ENCODE data around the gene ADISSP. TPM values are rescaled to one million over a fixed set of nuclear protein-coding genes. Genes with fewer than 3 reads are reported as not detected.
A peak's percentile ranks its signal among the peaks of the same experiment; 100 is the strongest.

The ADISSP gene
- total RNA-seq, 2 experiments from 2014 or later = 37.4 to 38.5 TPM

DNA sequence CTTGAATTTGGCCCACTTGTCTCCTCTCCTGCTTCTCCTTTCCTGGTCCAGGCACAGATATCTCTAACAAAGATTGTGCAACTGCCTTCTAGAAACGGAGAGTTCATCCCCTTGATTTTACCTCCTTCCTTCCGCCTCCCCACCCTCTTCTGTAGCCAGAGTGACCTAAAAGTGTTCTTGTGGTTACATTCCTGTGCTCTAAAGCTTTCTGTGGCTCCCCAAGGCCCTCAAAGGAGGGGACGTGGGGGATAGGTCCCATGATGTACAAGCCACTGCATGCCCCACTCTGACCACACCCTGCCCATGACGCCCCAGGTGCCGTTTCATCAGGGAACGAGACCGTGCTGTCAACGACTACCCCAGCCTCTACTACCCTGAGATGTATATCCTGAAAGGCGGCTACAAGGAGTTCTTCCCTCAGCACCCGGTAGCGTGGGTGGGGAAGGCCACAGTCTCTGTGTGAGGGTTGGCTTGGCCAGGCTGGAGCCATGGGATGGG, 36.8 kb upstream of the ADISSP start:
- ChIA-PET POLR2A (interaction anchor here (0.9 to 2.0 kb wide), 2 partner anchors 10 to 16 kb away, joined by 3 to 4 read pairs; partner anchors contain the start of gene AP5S1), CTCF (no interaction called here)
- Mint-ChIP-seq H3K27ac (peak overlapping the region; percentile 75), H3K9me3 (ENCODE audit: insufficient read depth) (no peaks in the 10 kb centered on the region), H3K4me1 (ENCODE audit: low read depth) (peaks cover 73% of the 10 kb centered on the region), H3K27me3 (ENCODE audit: low read depth) (no peaks in the 10 kb centered on the region), H3K36me3 (ENCODE audit: low read depth) (peaks cover 78% of the 10 kb centered on the region), H3K4me3 (no peak overlapping the region)
- ATAC-seq = no peak
- no peak for DNase-seq

DNA sequence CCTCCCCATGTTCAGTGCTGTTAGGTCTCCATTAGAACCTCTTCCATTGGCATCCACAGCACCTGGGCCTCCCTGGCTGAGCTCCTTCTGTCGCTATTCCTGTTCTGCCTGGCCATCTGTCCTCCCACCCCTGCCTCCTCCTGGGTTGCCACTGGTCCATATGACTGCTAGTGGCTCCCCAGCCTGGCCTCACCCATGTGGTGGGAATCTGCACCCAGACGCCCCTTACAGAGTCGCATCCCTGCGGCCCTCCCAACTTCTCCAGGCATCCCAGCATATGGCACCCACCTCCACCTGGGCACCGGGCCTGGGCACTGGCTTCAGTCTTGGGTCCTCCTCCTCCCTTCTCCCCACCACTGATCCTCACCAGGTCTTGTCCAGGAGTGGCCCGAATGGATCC, 36.3 kb upstream of the ADISSP start:
- peaks cover 77% of the 10 kb centered on the region for H3K4me1 Mint-ChIP-seq (ENCODE audit: low read depth)

DNA sequence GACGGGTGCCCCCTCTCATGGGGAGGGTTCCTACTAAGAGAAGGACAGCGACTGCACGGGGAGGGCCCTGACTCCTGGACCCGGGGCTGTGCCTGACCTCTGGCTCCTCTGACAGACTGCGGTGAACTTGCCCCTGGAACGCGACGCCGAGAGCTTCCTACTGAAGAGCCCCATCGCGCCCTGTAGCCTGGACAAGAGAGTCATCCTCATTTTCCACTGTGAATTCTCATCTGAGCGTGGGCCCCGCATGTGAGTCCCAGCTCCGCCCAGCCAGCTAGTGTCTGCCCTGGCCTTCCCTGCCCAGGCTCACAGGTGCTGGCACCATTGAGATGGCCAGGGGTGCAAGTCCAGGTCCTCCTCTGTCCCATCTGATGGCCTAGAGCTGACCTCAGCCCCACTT, 35.7 kb upstream of the ADISSP start:
- ChIA-PET CTCF (no interaction called here), POLR2A (interaction anchor here (2.0 kb wide), 1 partner anchor 17 kb away, joined by 4 read pairs; the partner anchor contains the start of gene AP5S1)
- Mint-ChIP-seq H3K9me3 (ENCODE audit: insufficient read depth) (no peaks in the 10 kb centered on the region), H3K27ac (peak overlapping the region; percentile 75), H3K27me3 (ENCODE audit: low read depth) (no peaks in the 10 kb centered on the region), H3K4me3 (no peak overlapping the region), H3K36me3 (ENCODE audit: low read depth) (peaks cover 87% of the 10 kb centered on the region), H3K4me1 (ENCODE audit: low read depth) (peaks cover 80% of the 10 kb centered on the region)
- ATAC-seq = no peak
- DNase-seq = no peak

More for the DNA sequence above, 36.3 kb upstream of the ADISSP start:
- Mint-ChIP-seq H3K27me3 (ENCODE audit: low read depth) (no peaks in the 10 kb centered on the region), H3K36me3 (ENCODE audit: low read depth) (peaks cover 82% of the 10 kb centered on the region), H3K4me3 (no peak overlapping the region), H3K9me3 (ENCODE audit: insufficient read depth) (no peaks in the 10 kb centered on the region), H3K27ac (peak overlapping the region; percentile 75)
- no peak for ATAC-seq
- no peak for DNase-seq
- ChIA-PET POLR2A (interaction anchor here (2.0 kb wide), 1 partner anchor 17 kb away, joined by 4 read pairs; the partner anchor contains the start of gene AP5S1), CTCF (no interaction called here)

DNA sequence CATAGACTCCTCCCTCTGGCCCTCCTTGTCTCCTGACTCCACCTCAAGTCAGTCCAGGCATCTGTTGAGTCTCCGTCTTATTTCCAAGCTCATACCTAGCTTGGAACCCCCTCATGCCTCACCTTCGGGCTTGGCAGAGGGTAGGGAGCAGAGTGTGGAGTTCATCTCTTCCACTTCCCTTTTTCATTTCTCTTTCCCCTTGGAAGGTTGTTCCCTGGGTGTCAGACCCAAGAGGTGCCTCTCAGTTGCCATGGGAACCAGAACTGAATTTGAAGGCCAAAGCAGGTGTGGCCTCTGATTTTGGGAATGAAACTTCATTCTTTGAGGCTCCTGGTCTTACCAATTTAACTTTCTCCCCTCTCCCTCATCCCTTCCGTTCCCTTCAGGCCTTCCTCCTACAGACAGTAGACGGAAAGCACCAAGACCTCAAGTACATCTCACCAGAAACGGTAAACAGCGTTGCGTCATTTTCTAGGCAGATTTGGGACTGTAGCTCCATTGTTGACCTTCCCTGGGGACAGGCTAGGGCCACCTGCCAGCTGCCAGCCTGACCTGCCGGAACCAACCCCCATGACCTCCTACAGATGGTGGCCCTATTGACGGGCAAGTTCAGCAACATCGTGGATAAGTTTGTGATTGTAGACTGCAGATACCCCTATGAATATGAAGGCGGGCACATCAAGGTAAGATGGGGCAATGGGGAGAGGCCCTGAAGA, 35.1 kb upstream of the ADISSP start:
- peaks cover 78% of the 10 kb centered on the region for H3K4me1 Mint-ChIP-seq (ENCODE audit: low read depth)

DNA sequence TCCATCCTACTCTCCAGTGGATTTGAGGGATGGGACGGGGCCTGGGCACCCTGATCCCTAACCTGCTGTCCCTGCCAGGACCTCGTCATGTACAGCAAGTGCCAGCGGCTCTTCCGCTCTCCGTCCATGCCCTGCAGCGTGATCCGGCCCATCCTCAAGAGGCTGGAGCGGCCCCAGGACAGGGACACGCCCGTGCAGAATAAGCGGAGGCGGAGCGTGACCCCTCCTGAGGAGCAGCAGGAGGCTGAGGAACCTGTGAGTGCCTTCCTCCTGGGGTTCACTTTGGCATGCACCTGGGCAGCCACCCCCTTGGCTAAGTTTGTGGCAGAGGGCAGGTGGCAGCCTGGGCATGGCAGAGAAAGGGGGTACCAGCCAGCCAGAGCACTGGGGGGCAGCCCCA, 34.3 kb upstream of the ADISSP start:
- Mint-ChIP-seq H3K27ac (peak overlapping the region; percentile 34), H3K9me3 (ENCODE audit: insufficient read depth) (no peaks in the 10 kb centered on the region), H3K4me3 (no peak overlapping the region), H3K4me1 (ENCODE audit: low read depth) (peaks cover 72% of the 10 kb centered on the region), H3K27me3 (ENCODE audit: low read depth) (no peaks in the 10 kb centered on the region), H3K36me3 (ENCODE audit: low read depth) (peaks cover 96% of the 10 kb centered on the region)
- POLR2A ChIA-PET = interaction anchor here (1.3 kb wide), 1 partner anchor 14 kb away, joined by 5 read pairs; no protein-coding TSS in a partner anchor
- CTCF ChIA-PET = interaction anchor here (2.7 to 4.2 kb wide), 2 partner anchors 13 to 18 kb away, joined by 12 to 30 read pairs; partner anchors contain the start of gene AP5S1
- DNase-seq (no peak), ATAC-seq (no peak)

More for the DNA sequence above, 35.1 kb upstream of the ADISSP start:
- no peaks in the 10 kb centered on the region for H3K9me3 Mint-ChIP-seq (ENCODE audit: insufficient read depth)
- peaks cover 91% of the 10 kb centered on the region for H3K36me3 Mint-ChIP-seq (ENCODE audit: low read depth)
- ChIA-PET POLR2A (interaction anchor here (2.0 kb wide), 1 partner anchor 18 kb away, joined by 4 read pairs; the partner anchor contains the start of gene AP5S1), CTCF (no interaction called here)
- H3K27me3 Mint-ChIP-seq (ENCODE audit: low read depth) = no peaks in the 10 kb centered on the region
- H3K27ac Mint-ChIP-seq = peak overlapping the region; percentile 9
- DNase-seq (no peak), ATAC-seq (no peak)
- H3K4me3 Mint-ChIP-seq = no peak overlapping the region

DNA sequence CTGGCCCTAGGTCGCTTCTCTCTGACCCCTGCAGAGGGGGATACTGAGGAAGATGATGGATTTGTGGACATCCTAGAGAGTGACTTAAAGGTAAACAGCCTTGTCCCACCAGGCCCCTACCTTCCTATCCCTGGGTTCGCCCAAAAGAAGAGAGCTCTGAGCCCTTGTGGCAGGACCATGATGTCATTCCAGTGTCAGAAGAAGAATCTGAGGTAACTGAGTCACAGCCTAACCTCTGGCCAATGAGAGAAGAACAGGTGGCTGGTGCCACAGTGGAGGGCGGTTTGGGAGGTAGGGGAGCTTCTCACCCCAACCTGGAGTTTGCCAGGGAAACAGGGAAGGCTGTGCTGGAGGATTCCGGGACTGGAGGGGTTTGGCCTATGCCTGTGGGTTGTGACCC, 33.7 kb upstream of the ADISSP start:
- Mint-ChIP-seq H3K4me3 (no peak overlapping the region), H3K9me3 (ENCODE audit: insufficient read depth) (no peaks in the 10 kb centered on the region), H3K36me3 (ENCODE audit: low read depth) (peaks cover 95% of the 10 kb centered on the region), H3K27me3 (ENCODE audit: low read depth) (no peaks in the 10 kb centered on the region), H3K4me1 (ENCODE audit: low read depth) (peaks cover 68% of the 10 kb centered on the region), H3K27ac (peak overlapping the region; percentile 34)
- no peak for DNase-seq
- CTCF ChIA-PET = interaction anchor here (2.7 to 4.2 kb wide), 2 partner anchors 13 to 18 kb away, joined by 12 to 30 read pairs; partner anchors contain the start of gene AP5S1
- POLR2A ChIA-PET = interaction anchor here (1.3 kb wide), 1 partner anchor 15 kb away, joined by 5 read pairs; no protein-coding TSS in a partner anchor
- no peak for ATAC-seq

DNA sequence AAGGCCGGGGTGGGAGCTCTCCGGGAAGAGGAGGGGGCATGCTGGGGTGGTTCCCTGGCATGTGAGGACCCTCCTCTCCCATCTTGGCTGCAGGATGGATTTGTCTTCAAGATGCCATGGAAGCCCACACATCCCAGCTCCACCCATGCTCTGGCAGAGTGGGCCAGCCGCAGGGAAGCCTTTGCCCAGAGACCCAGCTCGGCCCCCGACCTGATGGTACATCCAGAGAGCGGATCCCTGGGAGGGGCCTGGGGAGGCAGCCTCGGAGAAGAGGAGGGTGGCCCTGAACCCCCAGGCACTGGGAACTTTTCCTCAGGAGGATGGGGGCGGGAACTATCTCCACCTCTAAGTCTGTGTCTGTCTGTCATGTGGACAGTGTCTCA, 33.3 kb upstream of the ADISSP start:
- Mint-ChIP-seq H3K4me3 (no peak overlapping the region), H3K36me3 (ENCODE audit: low read depth) (peaks cover 92% of the 10 kb centered on the region), H3K9me3 (ENCODE audit: insufficient read depth) (no peaks in the 10 kb centered on the region), H3K27ac (peak overlapping the region; percentile 5), H3K4me1 (ENCODE audit: low read depth) (peaks cover 65% of the 10 kb centered on the region), H3K27me3 (ENCODE audit: low read depth) (no peaks in the 10 kb centered on the region)
- ChIA-PET POLR2A (interaction anchor here (1.3 kb wide), 1 partner anchor 15 kb away, joined by 5 read pairs; no protein-coding TSS in a partner anchor), CTCF (interaction anchor here (2.7 to 4.2 kb wide), 2 partner anchors 14 to 19 kb away, joined by 12 to 30 read pairs; partner anchors contain the start of gene AP5S1)
- DNase-seq (no peak), ATAC-seq (no peak)

DNA sequence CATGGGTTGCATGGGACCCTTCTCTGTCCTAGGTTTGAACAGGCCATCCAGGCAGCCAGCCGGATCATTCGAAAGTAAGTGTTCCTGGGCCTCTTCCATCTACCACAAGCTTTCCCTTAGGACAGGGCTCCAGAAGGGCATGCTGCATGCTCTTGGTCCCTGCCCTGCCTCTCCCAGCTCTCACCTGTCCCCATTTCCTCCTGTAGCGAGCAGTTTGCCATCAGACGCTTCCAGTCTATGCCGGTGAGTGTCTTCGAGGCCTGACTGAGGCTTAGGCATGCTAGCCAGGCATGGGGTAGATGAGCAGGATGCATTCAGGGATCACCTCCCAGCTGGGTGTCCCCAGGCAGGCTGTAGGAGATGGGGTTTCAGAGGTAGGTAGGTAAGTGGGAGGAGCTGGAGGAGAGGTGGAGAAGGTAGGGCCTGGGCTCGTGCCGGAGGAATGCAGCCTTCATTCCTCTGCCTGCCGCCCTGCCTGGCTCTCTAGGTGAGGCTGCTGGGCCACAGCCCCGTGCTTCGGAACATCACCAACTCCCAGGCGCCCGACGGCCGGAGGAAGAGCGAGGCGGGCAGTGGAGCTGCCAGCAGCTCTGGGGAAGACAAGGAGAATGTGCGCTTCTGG, 32.8 kb upstream of the ADISSP start:
- ChIA-PET CTCF (interaction anchor here (2.7 to 4.2 kb wide), 2 partner anchors 14 to 19 kb away, joined by 12 to 30 read pairs; partner anchors contain the start of gene AP5S1), POLR2A (interaction anchor here (1.3 to 1.4 kb wide), 3 partner anchors 10 to 16 kb away, joined by 4 to 5 read pairs (median 5); no protein-coding TSS in a partner anchor)
- Mint-ChIP-seq H3K4me1 (ENCODE audit: low read depth) (peaks cover 63% of the 10 kb centered on the region), H3K9me3 (ENCODE audit: insufficient read depth) (no peaks in the 10 kb centered on the region), H3K27ac (peak overlapping the region; percentile 95), H3K4me3 (peak overlapping the region; percentile 92), H3K27me3 (ENCODE audit: low read depth) (no peaks in the 10 kb centered on the region), H3K36me3 (ENCODE audit: low read depth) (peaks cover 88% of the 10 kb centered on the region)
- ATAC-seq (no peak), DNase-seq (no peak)

DNA sequence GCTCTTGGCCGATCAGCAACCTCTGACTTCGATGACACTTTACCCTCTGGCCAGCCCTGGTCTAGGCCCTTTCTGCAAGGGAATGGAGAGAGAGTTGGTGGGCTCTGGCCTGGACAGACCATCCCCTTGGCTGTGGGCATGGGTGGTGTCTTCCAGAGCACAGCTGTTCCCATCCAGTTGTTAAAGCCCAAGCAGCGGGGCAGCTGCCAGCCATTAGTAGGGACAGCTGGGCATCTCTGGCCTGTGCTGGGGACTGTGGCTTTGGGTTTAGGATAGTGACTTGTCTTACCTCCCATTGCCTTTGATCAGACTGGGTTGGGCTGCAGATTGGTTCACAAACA, 31.3 kb upstream of the ADISSP start:
- Mint-ChIP-seq H3K4me3 (peak overlapping the region; percentile 92), H3K36me3 (ENCODE audit: low read depth) (peaks cover 77% of the 10 kb centered on the region), H3K4me1 (ENCODE audit: low read depth) (peaks cover 59% of the 10 kb centered on the region), H3K27me3 (ENCODE audit: low read depth) (no peaks in the 10 kb centered on the region), H3K9me3 (ENCODE audit: insufficient read depth) (no peaks in the 10 kb centered on the region), H3K27ac (peak overlapping the region; percentile 95)
- no peak for DNase-seq
- ChIA-PET POLR2A (interaction anchor here (1.0 to 1.5 kb wide), 4 partner anchors 12 to 22 kb away, joined by 3 to 5 read pairs (median 4); partner anchors contain the start of genes AP5S1 and CENPB), CTCF (interaction anchor here (1.0 to 4.2 kb wide), 3 partner anchors 12 to 56 kb away, joined by 3 to 30 read pairs (median 4); partner anchors contain the start of gene AP5S1)
- peak; percentile 8 for ATAC-seq

DNA sequence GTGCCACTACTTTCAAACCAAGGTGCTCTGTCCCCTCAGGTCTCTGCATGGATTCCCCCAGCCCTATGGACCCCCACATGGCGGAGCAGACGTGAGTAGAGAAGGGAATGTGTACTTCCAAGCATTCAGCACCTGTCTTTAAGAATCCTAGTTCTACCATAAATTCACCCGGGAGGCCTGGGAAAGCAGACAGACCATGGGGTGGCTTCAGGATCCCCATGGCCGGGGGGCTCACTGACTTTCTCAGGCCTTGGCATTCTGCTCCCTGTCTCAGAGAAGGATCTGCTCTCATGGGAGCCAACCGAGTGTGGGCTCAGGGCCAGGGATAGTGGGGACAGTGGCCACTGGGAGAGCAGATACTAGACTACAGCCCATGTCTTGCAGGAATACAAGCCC, 30.8 kb upstream of the ADISSP start:
- peaks cover 72% of the 10 kb centered on the region for H3K36me3 Mint-ChIP-seq (ENCODE audit: low read depth)
- ATAC-seq (no peak), DNase-seq (no peak)
- POLR2A ChIA-PET = interaction anchor here (0.9 to 1.5 kb wide), 3 partner anchors 12 to 17 kb away, joined by 3 to 4 read pairs (median 4); partner anchors contain the start of gene CENPB
- H3K4me3 Mint-ChIP-seq = peak overlapping the region; percentile 92
- H3K27me3 Mint-ChIP-seq (ENCODE audit: low read depth) = no peaks in the 10 kb centered on the region
- no peaks in the 10 kb centered on the region for H3K9me3 Mint-ChIP-seq (ENCODE audit: insufficient read depth)
- peak overlapping the region; percentile 95 for H3K27ac Mint-ChIP-seq
- peaks cover 54% of the 10 kb centered on the region for H3K4me1 Mint-ChIP-seq (ENCODE audit: low read depth)
- CTCF ChIA-PET = interaction anchor here (1.4 to 4.2 kb wide), 2 partner anchors 13 to 21 kb away, joined by 4 to 30 read pairs; partner anchors contain the start of gene AP5S1

DNA sequence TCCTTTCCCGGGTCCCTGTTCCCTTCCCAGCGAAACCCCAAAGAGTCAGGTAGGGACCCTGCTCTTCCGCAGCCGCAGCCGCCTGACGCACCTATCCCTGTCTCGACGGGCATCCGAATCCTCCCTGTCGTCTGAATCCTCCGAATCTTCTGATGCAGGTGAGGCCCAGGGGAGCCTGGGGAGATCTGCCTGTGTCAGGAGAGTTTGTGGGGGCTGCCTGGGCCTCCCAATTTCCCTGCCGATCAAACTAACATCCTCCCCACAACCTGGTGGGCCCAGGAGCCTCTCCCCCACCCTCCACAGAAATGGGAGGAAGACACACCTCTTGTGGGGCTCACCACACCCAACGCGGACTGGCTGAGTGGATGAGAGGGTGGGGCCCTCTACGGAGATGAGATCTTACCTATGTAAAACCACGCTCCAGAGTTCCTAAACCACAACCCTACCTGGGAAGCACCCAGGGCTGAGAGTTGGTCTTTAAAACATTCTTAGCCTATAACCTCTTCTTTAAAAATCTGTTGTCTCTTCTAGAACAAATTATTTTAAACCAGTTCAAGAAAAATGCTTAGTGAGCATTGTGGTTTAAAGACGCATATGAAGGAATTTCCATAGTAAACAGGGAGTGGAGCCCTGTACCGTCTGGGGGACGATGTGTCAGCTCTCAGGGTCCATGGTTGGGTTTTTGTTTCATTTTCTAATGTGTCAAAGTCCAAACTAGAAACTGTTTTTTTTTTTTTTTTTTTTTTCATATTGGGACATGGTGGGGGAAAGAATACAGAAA, 30.2 kb upstream of the ADISSP start:
- no peaks in the 10 kb centered on the region for H3K27me3 Mint-ChIP-seq (ENCODE audit: low read depth)
- peak overlapping the region; percentile 95 for H3K27ac Mint-ChIP-seq
- peaks cover 50% of the 10 kb centered on the region for H3K4me1 Mint-ChIP-seq (ENCODE audit: low read depth)
- DNase-seq (peak; percentile 83), ATAC-seq (peak; percentile 37)
- ChIA-PET POLR2A (interaction anchor here (0.9 to 3.1 kb wide), 3 partner anchors 15 to 21 kb away, joined by 3 to 44 read pairs (median 4); partner anchors contain the start of gene AP5S1), CTCF (interaction anchor here (1.4 to 4.2 kb wide), 2 partner anchors 13 to 22 kb away, joined by 4 to 30 read pairs; partner anchors contain the start of gene AP5S1)
- peak overlapping the region; percentile 92 for H3K4me3 Mint-ChIP-seq
- peaks cover 66% of the 10 kb centered on the region for H3K36me3 Mint-ChIP-seq (ENCODE audit: low read depth)
- no peaks in the 10 kb centered on the region for H3K9me3 Mint-ChIP-seq (ENCODE audit: insufficient read depth)
